GM12892 (cell line): Measurements from ENCODE around the gene VANGL1.
A peak's percentile ranks its signal among the peaks of the same experiment; 100 is the strongest.

Source experiments
- DNase-seq: peaks from one replicate; pipeline ENCODE4 v3.0.0; 2011; ENCODE audit not compliant: insufficient read length
- FAIRE-seq: peaks from 2 replicates; lab custom pipeline; 2011; peaks lifted over from hg19 to GRCh38; lab: Jason Lieb, UNC
- POLR2A ChIP-seq: IDR thresholded peaks from 2 replicates; pipeline ENCODE4 v1.6.1; 2011; ENCODE audit warnings: low read depth, low read length, control low read depth
- POLR2AphosphoS5 ChIP-seq: IDR thresholded peaks from 2 replicates; pipeline ENCODE4 v1.6.1; 2011; ENCODE audit warnings: low read depth, low read length, control low read depth
- TAF1 ChIP-seq: IDR thresholded peaks from 2 replicates; pipeline ENCODE4 v1.6.1; 2011; ENCODE audit warnings: low read depth, mild to moderate bottlenecking, control low read depth, low read length, borderline replicate concordance

The VANGL1 gene

GRCh38 chr1:115648717-115649691 lies 7.2 kb downstream of the VANGL1 start:
- DNase-seq (peak; percentile 32), FAIRE-seq (peak; percentile 94)
- 0 out of 2 replicates have a peak, but pooled peaks have one; percentile 7 for TF ChIP-seq POLR2A
- 0 out of 2 replicates have a peak, but pooled peaks have one; percentile 23 for TF ChIP-seq POLR2AphosphoS5
- no peak for TF ChIP-seq TAF1

GRCh38 chr1:115649964-115650363 lies 8.2 kb downstream of the VANGL1 start:
- FAIRE-seq (no peak), DNase-seq (no peak)
- TF ChIP-seq TAF1 = no peak
- no peak for TF ChIP-seq POLR2AphosphoS5
- TF ChIP-seq POLR2A = no peak

GRCh38 chr1:115650961-115651360 lies 9.2 kb downstream of the VANGL1 start:
- TF ChIP-seq POLR2AphosphoS5 (no peak), TAF1 (no peak), POLR2A (no peak)
- no peak for DNase-seq
- FAIRE-seq = no peak

GRCh38 chr1:115651391-115651790 lies 9.6 kb downstream of the VANGL1 start:
- TF ChIP-seq TAF1 (no peak), POLR2A (no peak), POLR2AphosphoS5 (no peak)
- DNase-seq (no peak), FAIRE-seq (no peak)

- DNase-seq (no peak), FAIRE-seq (no peak)
- TF ChIP-seq POLR2A (no peak), TAF1 (no peak), POLR2AphosphoS5 (no peak)
Observed at GRCh38 chr1:115652236-115652788, 10.5 kb downstream of the VANGL1 start.

- TF ChIP-seq POLR2A = no peak
- TF ChIP-seq TAF1 = no peak
- TF ChIP-seq POLR2AphosphoS5 = no peak
- FAIRE-seq (no peak), DNase-seq (no peak)
Observed at GRCh38 chr1:115654125-115654524, 12.4 kb downstream of the VANGL1 start.

GRCh38 chr1:115654663-115655305 lies 13.0 kb downstream of the VANGL1 start:
- TF ChIP-seq TAF1 = no peak
- TF ChIP-seq POLR2A = no peak
- TF ChIP-seq POLR2AphosphoS5 = no peak
- DNase-seq (no peak), FAIRE-seq (no peak)

GRCh38 chr1:115655306-115655663 lies 13.5 kb downstream of the VANGL1 start:
- DNase-seq (no peak), FAIRE-seq (no peak)
- TF ChIP-seq TAF1 (no peak), POLR2A (no peak), POLR2AphosphoS5 (no peak)

- TF ChIP-seq POLR2AphosphoS5 (no peak), POLR2A (no peak), TAF1 (no peak)
- FAIRE-seq (no peak), DNase-seq (no peak)
Observed at GRCh38 chr1:115655916-115656315, 14.1 kb downstream of the VANGL1 start.

- DNase-seq = no peak
- FAIRE-seq = no peak
- TF ChIP-seq POLR2AphosphoS5 (no peak), POLR2A (no peak), TAF1 (no peak)
Observed at GRCh38 chr1:115656461-115657077, 14.8 kb downstream of the VANGL1 start.

GRCh38 chr1:115658646-115659045 lies 16.9 kb downstream of the VANGL1 start:
- DNase-seq = no peak
- TF ChIP-seq POLR2AphosphoS5 (no peak), POLR2A (no peak), TAF1 (no peak)
- no peak for FAIRE-seq

- DNase-seq = no peak
- no peak for FAIRE-seq
- no peak for TF ChIP-seq POLR2AphosphoS5
- TF ChIP-seq TAF1 = no peak
- TF ChIP-seq POLR2A = no peak
Observed at GRCh38 chr1:115660151-115660550, 18.4 kb downstream of the VANGL1 start.
